ENCODE results near the gene SLC2A5.

DNA sequence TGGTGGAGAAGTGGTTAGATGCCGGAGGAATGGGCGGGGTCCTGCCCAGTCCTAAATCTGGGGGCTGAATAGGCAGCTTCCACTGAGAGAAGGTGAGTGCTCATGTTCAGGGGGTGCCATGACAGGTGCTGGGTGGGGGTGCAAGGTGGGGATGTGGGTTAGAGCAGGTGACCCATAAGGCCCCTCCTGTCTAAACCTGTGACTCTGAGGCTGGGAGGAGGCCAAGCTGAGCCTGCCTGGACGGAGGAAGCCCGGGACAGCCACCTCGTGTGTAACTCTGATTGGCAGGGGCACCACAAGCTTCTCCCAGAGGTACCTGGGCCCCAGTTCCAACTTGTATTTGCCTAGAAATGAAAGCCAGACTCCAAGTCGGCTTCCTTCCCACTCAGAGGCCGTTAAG, 48.8 kb upstream of the SLC2A5 start:
- TF ChIP-seq POLR2AphosphoS5 (IDR thresholded peaks at IDR 0.05; ENCODE audit: low read depth, low read length) (no peak), SIN3A (IDR thresholded peaks at IDR 0.05; ENCODE audit: borderline replicate concordance, insufficient read depth, low read length) (no peak)

Data from PFSK-1 (cell line).